Lower lobe of right lung (tissue), 2 donors: Measurements from ENCODE around the gene TSPYL6. TPM values are rescaled to one million over a fixed set of nuclear protein-coding genes. Genes with fewer than 3 reads are reported as not detected.

Experiments used
- ATAC-seq, 2 donors: fragments of 200-7000 bp; cut with Tn5 transposase; one replicate each; pipeline ENCODE4 v1.9.1; 2020 to 2022; ENCODE audit warnings: mild to moderate bottlenecking in 2 of 2, moderate library complexity in 2 of 2
- DNase-seq: peaks from one replicate; pipeline ENCODE4 v3.0.0-alpha.2; 2020
- H3K27ac ChIP-seq: fragments of 200-600 bp; one replicate; pipeline ENCODE4 v1.8.0; 2022
- H3K27me3 ChIP-seq: fragments of 200-600 bp; one replicate; pipeline ENCODE4 v1.8.0; 2022; ENCODE audit warnings: low read depth
- H3K36me3 ChIP-seq: fragments of 200-600 bp; one replicate; pipeline ENCODE4 v1.8.0; 2022; ENCODE audit warnings: mild to moderate bottlenecking
- H3K4me1 ChIP-seq: fragments of 200-600 bp; one replicate; pipeline ENCODE4 v1.8.0; 2022
- H3K4me3 ChIP-seq: fragments of 200-600 bp; one replicate; pipeline ENCODE4 v1.8.0; 2022; ENCODE audit warnings: mild to moderate bottlenecking
- H3K9me3 ChIP-seq: fragments of 200-600 bp; one replicate; pipeline ENCODE4 v1.8.0; 2022
- CTCF ChIP-seq: fragments of 200-600 bp; IDR thresholded peaks from one replicate; pipeline ENCODE4 v1.8.0; 2022; ENCODE audit warnings: antibody characterized with exemption, mild to moderate bottlenecking
- intact Hi-C: fragments of 100-400 bp; cut with DNase I; formaldehyde crosslinking; loops from one replicate; pipeline ENCODE4 v1.11.0; 2022
- total RNA-seq: library from RNA; stranded (reverse); fragmentation: NEBNext Ultra II Directional; extraction: Animal tissue kit (Norgen Biotek cat#: 25700); gene quantifications from one replicate; pipeline ENCODE4 v1.2.1, GENCODE V29; 2021
- donor health status: DM: no; HTN: yes; CAD: no; lungs with severe emphysema.

TSPYL6 gene
- total RNA-seq, 1 donor from 2014 or later, result not detected

- no peak for TF ChIP-seq CTCF
- Histone ChIP-seq H3K4me1 (peaks cover 23% of the 10 kb centered on the region), H3K9me3 (no peaks in the 10 kb centered on the region), H3K4me3 (no peak overlapping the region), H3K27ac (no peak overlapping the region), H3K27me3 (no peaks in the 10 kb centered on the region), H3K36me3 (no peaks in the 10 kb centered on the region)
- intact Hi-C loops, result no loop called here
- DNase-seq (no peak), ATAC-seq (peak; percentile 59 to 68)
Observed at GRCh38 chr2:54207666-54208195, 48.3 kb downstream of the TSPYL6 start.

- DNase-seq (no peak), ATAC-seq (peak; percentile 45 to 76)
- peak; percentile 65 for TF ChIP-seq CTCF
- intact Hi-C loops, result no loop called here
- Histone ChIP-seq H3K36me3 (no peaks in the 10 kb centered on the region), H3K9me3 (no peaks in the 10 kb centered on the region), H3K4me3 (no peak overlapping the region), H3K4me1 (peaks cover 23% of the 10 kb centered on the region), H3K27ac (no peak overlapping the region), H3K27me3 (no peaks in the 10 kb centered on the region)
Observed at GRCh38 chr2:54206596-54206995, 49.4 kb downstream of the TSPYL6 start.

GRCh38 chr2:54204476-54204875 is 51.6 kb downstream of the TSPYL6 start:
- no peak for DNase-seq
- Histone ChIP-seq H3K27ac (no peak overlapping the region), H3K4me3 (no peak overlapping the region), H3K36me3 (no peaks in the 10 kb centered on the region), H3K9me3 (no peaks in the 10 kb centered on the region), H3K27me3 (no peaks in the 10 kb centered on the region), H3K4me1 (peaks cover 23% of the 10 kb centered on the region)
- no peak for TF ChIP-seq CTCF
- intact Hi-C loops, result no loop called here
- no peak for ATAC-seq

Other genes with a start within 250 kb of the TSPYL6 start
- 15.3 TPM for gene ACYP2, start 140.6 kb downstream of the TSPYL6 start, total RNA-seq
- 601 TPM for gene SPTBN1, start 200.1 kb upstream of the TSPYL6 start, total RNA-seq